ENCODE measurements around the gene BBS7. TPM values are rescaled to one million over a fixed set of nuclear protein-coding genes. Genes with fewer than 3 reads are reported as not detected.

BBS7 gene
- polyA plus RNA-seq, 1 of the 3 experiments (the other 2 are of a cell fraction) = 24.3 TPM

GRCh38 chr4:121860121-121860520 lies 10.2 kb downstream of the BBS7 start (continued):
- TF ChIP-seq IRF3 (IDR thresholded peaks at IDR 0.05; ENCODE audit: low read depth, low read length) (no peak), CHD2 (IDR thresholded peaks at IDR 0.05; ENCODE audit: low read length, partially characterized antibody) (no peak), GATA2 (CRISPR knock-in tag; IDR thresholded peaks at IDR 0.05) (no peak), SMC3 (IDR thresholded peaks at IDR 0.05; ENCODE audit: low read depth, low read length) (no peak), FOXJ3 (CRISPR knock-in tag; IDR thresholded peaks at IDR 0.05) (no peak), TEAD4 (IDR thresholded peaks at IDR 0.05; ENCODE audit: borderline replicate concordance, insufficient read depth) (no peak), EZH2phosphoT487 (IDR thresholded peaks at IDR 0.05; ENCODE audit: borderline replicate concordance, low read depth) (no peak)

DNA sequence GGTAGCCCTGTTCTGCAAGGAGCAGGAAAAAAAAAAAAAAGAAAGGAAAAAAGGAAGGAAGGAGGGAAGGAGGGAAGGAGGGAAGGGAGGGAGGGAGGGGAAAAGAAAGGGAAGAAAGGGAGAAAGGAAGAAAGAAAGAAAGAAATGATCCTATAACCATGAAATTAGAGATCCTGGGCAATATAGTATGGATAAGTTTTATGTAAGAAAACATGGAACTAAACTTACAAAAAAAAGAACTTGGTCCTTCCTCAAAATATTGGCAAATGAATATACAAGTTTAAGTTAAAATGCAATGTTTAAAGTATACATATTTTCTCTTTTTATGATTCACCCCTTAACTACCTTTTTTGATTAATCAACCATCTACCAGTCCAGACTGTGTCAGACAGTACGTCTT lies 18.9 kb downstream of the BBS7 start:
- H4K20me1 ChIP-seq (ENCODE audit: insufficient read depth) = no peaks in the 10 kb centered on the region
- no peaks in the 10 kb centered on the region for H3K79me2 ChIP-seq (ENCODE audit: insufficient read depth)
- H3K27ac ChIP-seq (ENCODE audit: low read depth in 2 of 2, low read length in 1 of 2) = no peak overlapping the region
- no peaks in the 10 kb centered on the region for H3K4me1 ChIP-seq (ENCODE audit: control insufficient read depth in 1 of 2, insufficient read depth in 2 of 2, low read depth in 1 of 2, low read length in 1 of 2)
- no peak overlapping the region for H3K9ac ChIP-seq
- peaks cover 35 to 52% of the 10 kb centered on the region in 2 experiments for H3K36me3 ChIP-seq (replicated peaks in 1 of 2; ENCODE audit: control insufficient read depth in 1 of 2, insufficient read depth in 2 of 2, low read length in 1 of 2)
- POLR2A ChIA-PET = no interaction called here
- H3K4me3 ChIP-seq (ENCODE audit: low read depth in 2 of 2, low read length in 1 of 2) = no peak overlapping the region
- H2AFZ ChIP-seq (ENCODE audit: low read depth) = no peak overlapping the region
- H3F3A ChIP-seq (replicated peaks; ENCODE audit: insufficient read depth) = peaks cover 4% of the 10 kb centered on the region
- H3K27me3 ChIP-seq (ENCODE audit: insufficient read depth) = no peaks in the 10 kb centered on the region
- DNase-seq = no peak
- TF ChIP-seq NRF1 (IDR thresholded peaks at IDR 0.05; ENCODE audit: low read depth, low read length) (no peak), RXRA (IDR thresholded peaks at IDR 0.05; ENCODE audit: borderline replicate concordance, low read depth) (no peak), SMC3 (IDR thresholded peaks at IDR 0.05; ENCODE audit: low read depth, low read length) (no peak), RFX5 (IDR thresholded peaks at IDR 0.05; ENCODE audit: low read length) (no peak), MXI1 (IDR thresholded peaks at IDR 0.05; ENCODE audit: low read depth, low read length) (no peak), TCF12 (IDR thresholded peaks at IDR 0.05) (no peak), ZBTB33 (IDR thresholded peaks at IDR 0.05; ENCODE audit: borderline replicate concordance, low read depth) (no peak), MAX (IDR thresholded peaks at IDR 0.05; ENCODE audit: low read depth) (no peak), GABPA (IDR thresholded peaks at IDR 0.05; ENCODE audit: low read depth) (no peak), USF1 (IDR thresholded peaks at IDR 0.05; ENCODE audit: borderline replicate concordance, low read depth) (no peak)
- H3K9me3 ChIP-seq = no peaks in the 10 kb centered on the region
- CTCF ChIA-PET = no interaction called here
- WGBS (ENCODE audit: low lambda C conversion rate) = 100% methylated on average over 1 of the region's 1 CpG
- H3K9me2 ChIP-seq = no peaks in the 10 kb centered on the region
- no peak overlapping the region for H3K4me2 ChIP-seq

All from SK-N-SH (cell line).